Astrocyte of the spinal cord (primary cell): ENCODE results near the gene FIGLA.

ENCODE experiments used
- DNase-seq: peaks from one replicate; pipeline ENCODE4 v3.0.0; 2011; ENCODE audit warnings: low read depth, low spot score
- H3K4me3 ChIP-seq: 2 replicates; pipeline ENCODE4 v1.5.1; 2011; ENCODE audit warnings: low read depth, mild to moderate bottlenecking, low read length, moderate library complexity
- CTCF ChIP-seq: IDR thresholded peaks from 2 replicates; pipeline ENCODE4 v1.5.1; 2012; ENCODE audit warnings: low read depth, mild to moderate bottlenecking, low read length, inconsistent platforms
- in situ Hi-C: cut with HindIII; loops from 2 replicates; pipeline ENCODE4 v1.10.0; 2017; ENCODE audit warnings: low sequenced_read_pairs

FIGLA gene

GRCh38 chr2:70730730-70731129 lies 59.7 kb downstream of the FIGLA start:
- DNase-seq: no peak
- no peak overlapping the region for H3K4me3 ChIP-seq
- in situ Hi-C loops: no loop called here
- TF ChIP-seq CTCF: no peak

- in situ Hi-C loops: no loop called here
- TF ChIP-seq CTCF: no peak
- DNase-seq: no peak
Observed at GRCh38 chr2:70729647-70730046, 60.8 kb downstream of the FIGLA start.

GRCh38 chr2:70728128-70728527 lies 62.3 kb downstream of the FIGLA start:
- H3K4me3 ChIP-seq: no peak overlapping the region
- no peak for DNase-seq
- in situ Hi-C loops: no loop called here

More at GRCh38 chr2:70729647-70730046, 60.8 kb downstream of the FIGLA start:
- H3K4me3 ChIP-seq: no peak overlapping the region

More at GRCh38 chr2:70728128-70728527, 62.3 kb downstream of the FIGLA start:
- TF ChIP-seq CTCF: no peak
